HepG2 (cell line): ENCODE data around the gene AP5B1. TPM values are rescaled to one million over a fixed set of nuclear protein-coding genes. Genes with fewer than 3 reads are reported as not detected.

Experiments used
- ATAC-seq: fragments of 200-7000 bp; cut with Tn5 transposase; 3 replicates; pipeline ENCODE4 v1.9.1; 2020; ENCODE audit warnings: mild to moderate bottlenecking, moderate library complexity
- BruUV-seq: library from RNA; stranded (reverse); fragments of 400-500 nt; replicated peaks from 2 replicates; lab custom pipeline; 2021; lab: Mats Ljungman, UMichigan
- CTCF ChIA-PET: fragments of 300-600 bp; formaldehyde crosslinking; extraction: SDS; loops from one replicate; lab custom pipeline; 2021; ENCODE audit warnings: low total read pairs, inconsistent platforms, low intra/inter-chr PET ratio; lab: Yijun Ruan, JAX
- POLR2A ChIA-PET: fragments of 350-600 bp; sonication (Branson Sonifier 250); formaldehyde crosslinking; loops from one replicate; lab custom pipeline; 2020; ENCODE audit warnings: antibody characterized with exemption, inconsistent platforms; lab: Yijun Ruan, JAX
- DNase-seq: peaks from one replicate; pipeline ENCODE4 v3.0.0-alpha.2; 2015; ENCODE audit warnings: low spot score
- FAIRE-seq: peaks from 3 replicates; lab custom pipeline; 2011; peaks lifted over from hg19 to GRCh38; lab: Jason Lieb, UNC
- H2AFZ ChIP-seq: one replicate; pipeline ENCODE4 v1.6.1; 2011; ENCODE audit warnings: low read length, inconsistent platforms
- H3K27ac ChIP-seq: fragments of 300-600 bp; 3 replicates; pipeline ENCODE4 v1.8.0; 2011; ENCODE audit warnings: mixed run types, mild to moderate bottlenecking, mixed read lengths, low read length, inconsistent platforms; ENCODE audit not compliant: insufficient read depth; ENCODE audit errors: extremely low read length
- H3K27me3 ChIP-seq, 2 experiments: fragments of 200-600 bp in 1 of 2; 2 replicates in 1 of 2; 3 replicates in 1 of 2; pipeline versions ENCODE4 v1.6.0 to v1.8.0; 2011; ENCODE audit warnings: low read length in 2 of 2, mild to moderate bottlenecking in 2 of 2, moderate library complexity in 2 of 2, inconsistent platforms in 1 of 2; ENCODE audit not compliant: insufficient read depth in 2 of 2, control insufficient read depth in 1 of 2
- H3K36me3 ChIP-seq, 2 experiments: fragments of 200-600 bp in 1 of 2; replicated peaks in 1 of 2; 2 replicates in 1 of 2; 3 replicates in 1 of 2; pipeline versions ENCODE4 v1.5.1 to v1.8.0; 2011; ENCODE audit warnings: low read length in 2 of 2, inconsistent platforms in 1 of 2; ENCODE audit not compliant: insufficient read depth in 2 of 2, control insufficient read depth in 1 of 2
- H3K4me1 ChIP-seq: 2 replicates; pipeline ENCODE4 v1.5.1; 2012; ENCODE audit warnings: low read length, inconsistent platforms; ENCODE audit not compliant: insufficient read depth
- H3K4me2 ChIP-seq: 2 replicates; pipeline ENCODE4 v1.6.0; 2011; ENCODE audit warnings: low read depth, low read length, inconsistent platforms
- H3K4me3 ChIP-seq, 3 experiments: fragments of 200-600 bp in 1 of 3; sonication (generic), shearing (Covaris generic) in 1 of 3; replicated peaks in 1 of 3; 2 replicates each; pipeline ENCODE4 v1.5.1; 2011 to 2016; ENCODE audit warnings: low read length in 3 of 3, inconsistent platforms in 2 of 3, low read depth in 2 of 3, mild to moderate bottlenecking in 2 of 3, control low read depth in 1 of 3, mixed read lengths in 1 of 3; ENCODE audit not compliant: insufficient read depth in 1 of 3
- H3K79me2 ChIP-seq: one replicate; pipeline ENCODE4 v1.6.1; 2011; ENCODE audit warnings: low read length, inconsistent platforms; ENCODE audit not compliant: insufficient read depth
- H3K9ac ChIP-seq: 2 replicates; pipeline ENCODE4 v1.6.0; 2011; ENCODE audit warnings: mild to moderate bottlenecking, low read depth, low read length, inconsistent platforms; ENCODE audit not compliant: insufficient read depth
- H3K9me3 ChIP-seq: 2 replicates; pipeline ENCODE4 v1.5.1; 2012; ENCODE audit warnings: mild to moderate bottlenecking, low read length
- H4K20me1 ChIP-seq: 2 replicates; pipeline ENCODE4 v1.6.0; 2011; ENCODE audit warnings: inconsistent platforms, mild to moderate bottlenecking, low read length, moderate library complexity; ENCODE audit not compliant: insufficient read depth
- DR1 ChIP-seq: sonication (generic); formaldehyde crosslinking; IDR thresholded peaks from 2 replicates; pipeline ENCODE4 v1.8.0; 2021; ENCODE audit warnings: mild to moderate bottlenecking, missing genetic modification reagents, inconsistent platforms
- ELK4 ChIP-seq: sonication (generic); formaldehyde crosslinking; IDR thresholded peaks from 2 replicates; pipeline ENCODE4 v1.9.0; 2021; ENCODE audit warnings: missing genetic modification reagents, borderline replicate concordance
- ETV6 ChIP-seq: sonication (generic); formaldehyde crosslinking; conservative IDR thresholded peaks from 2 replicates; pipeline ENCODE4 v1.4.0; 2020; ENCODE audit warnings: missing genetic modification reagents
- NCOR1 ChIP-seq: fragments of 200-600 bp; sonication (generic); IDR thresholded peaks from 2 replicates; pipeline ENCODE4 v1.7.0; 2017; ENCODE audit warnings: antibody characterized with exemption, low read length, borderline replicate concordance
- RBFOX2 ChIP-seq: fragments of 200-400 bp; formaldehyde crosslinking; IDR thresholded peaks from 2 replicates; pipeline ENCODE4 v1.6.1; 2017; ENCODE audit warnings: low read depth, mild to moderate bottlenecking, low read length
- ZMAT3 ChIP-seq: sonication (generic); formaldehyde crosslinking; conservative IDR thresholded peaks from 2 replicates; pipeline ENCODE4 v1.7.0; 2021; ENCODE audit warnings: missing genetic modification reagents
- ZNF251 ChIP-seq: sonication (generic); formaldehyde crosslinking; IDR thresholded peaks from 2 replicates; pipeline ENCODE4 v1.9.0; 2021; ENCODE audit warnings: mild to moderate bottlenecking, missing genetic modification reagents
- ZNF496 ChIP-seq: sonication (generic); formaldehyde crosslinking; IDR thresholded peaks from 2 replicates; pipeline ENCODE4 v1.8.1; 2023; ENCODE audit warnings: mild to moderate bottlenecking, moderate library complexity, missing genetic modification reagents; ENCODE audit not compliant: insufficient replicate concordance
- WGBS: methylation state at CpG from one replicate; pipeline ENCODE4 v1.1.6; 2017; ENCODE audit warnings: low lambda C conversion rate; 5-methylcytosine and 5-hydroxymethylcytosine counted together
- in situ Hi-C: cut with HindIII; loops from 2 replicates; pipeline ENCODE4 v1.10.0; 2017; ENCODE audit warnings: low pct_unique_long_range_greater_than_20kb; ENCODE audit not compliant: extremely low pct_ligation_motif_present
- intact Hi-C: fragments of 100-400 bp; cut with micrococcal nuclease; formaldehyde crosslinking; loops from one replicate; pipeline ENCODE4 v1.10.0; 2022; ENCODE audit not compliant: unreplicated experiment
- polyA plus RNA-seq, 8 experiments: library from polyadenylated mRNA; depleted of rRNA in 3 of 8; stranded (reverse) in 7 of 8; unstranded in 1 of 8; fragments of >200 nt; fragmentation: Illumina TruSeq in 4 of 8; extraction: Trizol in 4 of 8; gene quantifications; 2 replicates each; pipeline versions ENCODE4 v1.2.1 to v1.2.3, GENCODE V29; 2011 to 2016; ENCODE audit warnings: low read depth in 4 of 8, missing spikeins in 1 of 8, mixed read lengths in 1 of 8; ENCODE audit not compliant: insufficient read depth in 1 of 8
- total RNA-seq, 5 experiments: library from RNA; depleted of rRNA; stranded (reverse); fragments of >200 nt; fragmentation: Illumina TruSeq; extraction: Trizol; gene quantifications; 2 replicates each; pipeline ENCODE4 v1.2.3, GENCODE V29; 2016; ENCODE audit warnings: low read depth in 1 of 5

AP5B1 gene
- total and polyA plus RNA-seq, 2 of the 13 experiments (the other 11 are each of a cell fraction or from before 2014, with no cell fraction given), result 1.7 to 4.4 TPM

GRCh38 chr11:65778431-65778900, 2.3 kb downstream of the AP5B1 start:
- ChIA-PET CTCF (interaction anchor here (2.4 to 4.7 kb wide), 2 partner anchors 33 to 39 kb away, joined by 9 to 56 read pairs; no protein-coding TSS in a partner anchor), POLR2A (interaction anchor here (3.4 kb wide), 1 partner anchor 81 kb away, joined by 13 read pairs; the partner anchor contains the start of genes CFL1 and MUS81)
- no CpG with 5 or more reads among the region's 20 CpGs for WGBS
- DNase-seq, result no peak
- Histone ChIP-seq H2AFZ (no peak overlapping the region), H3K4me3 (no peak overlapping the region), H3K79me2 (no peaks in the 10 kb centered on the region), H3K9me3 (no peaks in the 10 kb centered on the region), H3K4me2 (no peak overlapping the region), H3K9ac (no peak overlapping the region), H3K36me3 (no peaks in the 10 kb centered on the region), H3K27ac (no peak overlapping the region), H3K27me3 (peaks cover 1 to 18% of the 10 kb centered on the region in 2 experiments; a peak in 4 of 5 replicates), H3K4me1 (peaks cover 33% of the 10 kb centered on the region), H4K20me1 (no peaks in the 10 kb centered on the region)
- BruUV-seq, result no TSS peak
- no peak for FAIRE-seq
- intact Hi-C loops, result no loop called here
- TF ChIP-seq RBFOX2 (peak; percentile 28; the same call in 1 of the 2 replicates), ETV6 (no peak), NCOR1 (no peak), ZNF251 (CRISPR knock-in tag) (no peak), DR1 (CRISPR knock-in tag) (no peak), ELK4 (CRISPR knock-in tag) (no peak), ZNF496 (no peak), ZMAT3 (CRISPR knock-in tag) (no peak)
- ATAC-seq, result no peak
- in situ Hi-C loops, result no loop called here
